ENCODE measurements around the gene HPF1.

- TF ChIP-seq CTCF (IDR thresholded peaks at IDR 0.05; ENCODE audit: borderline replicate concordance, extremely low read depth, low read length, poor library complexity, severe bottlenecking) = no peak
- no peak for TF ChIP-seq EZH2 (IDR thresholded peaks at IDR 0.05; ENCODE audit: borderline replicate concordance, low read depth, low read length, severe bottlenecking)
Measured at GRCh38 chr4:169756971-169757574, 671 bp downstream of the HPF1 start.
